NCI-H2171 (cell line): Measurements from ENCODE around the gene ATP5F1A.

Experiments
- DNase-seq: peaks from one replicate; lab custom pipeline; 2025; lab: John Stamatoyannopoulos, UW

ATP5F1A gene

DNA sequence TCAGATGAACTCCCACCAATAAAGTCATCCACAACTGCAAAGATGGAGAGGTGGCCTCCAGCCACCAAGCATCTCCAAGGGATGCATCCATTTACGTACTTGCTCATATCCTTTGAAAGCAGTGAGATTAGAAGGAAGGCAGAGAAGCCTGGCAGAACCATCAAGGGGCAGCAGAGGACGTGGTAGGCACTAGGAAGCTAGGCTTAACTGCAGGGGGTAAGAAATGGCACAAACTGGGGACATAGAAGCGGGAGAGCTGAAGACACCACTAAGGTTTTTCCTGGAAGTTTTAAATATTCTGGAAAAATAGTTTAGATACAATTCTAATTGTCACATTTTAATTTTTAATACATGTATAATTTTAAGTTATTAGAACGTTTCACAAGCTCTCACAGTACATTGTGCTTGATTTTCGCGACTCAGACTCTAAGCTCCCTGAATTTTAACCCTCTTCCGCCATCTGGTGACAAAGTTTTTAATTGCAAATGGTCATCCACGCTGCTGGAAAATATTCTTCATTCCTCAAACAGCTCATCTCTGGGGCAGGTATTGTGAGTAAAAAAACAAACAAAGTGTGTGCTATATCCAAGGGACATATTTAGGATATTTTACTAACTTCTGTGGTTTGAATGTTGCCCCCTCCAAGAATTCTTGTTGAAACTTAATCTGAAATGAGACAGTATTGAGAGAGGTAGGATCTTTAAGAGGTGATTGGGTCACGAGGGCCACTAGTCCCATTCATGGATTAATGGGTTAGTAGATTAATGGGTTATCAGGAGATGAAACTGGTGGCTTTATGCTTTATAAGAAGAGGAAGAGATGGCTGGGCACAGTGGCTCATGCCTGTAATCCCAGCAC, 24.4 kb downstream of the ATP5F1A start:
- peak; percentile 49 for DNase-seq

DNA sequence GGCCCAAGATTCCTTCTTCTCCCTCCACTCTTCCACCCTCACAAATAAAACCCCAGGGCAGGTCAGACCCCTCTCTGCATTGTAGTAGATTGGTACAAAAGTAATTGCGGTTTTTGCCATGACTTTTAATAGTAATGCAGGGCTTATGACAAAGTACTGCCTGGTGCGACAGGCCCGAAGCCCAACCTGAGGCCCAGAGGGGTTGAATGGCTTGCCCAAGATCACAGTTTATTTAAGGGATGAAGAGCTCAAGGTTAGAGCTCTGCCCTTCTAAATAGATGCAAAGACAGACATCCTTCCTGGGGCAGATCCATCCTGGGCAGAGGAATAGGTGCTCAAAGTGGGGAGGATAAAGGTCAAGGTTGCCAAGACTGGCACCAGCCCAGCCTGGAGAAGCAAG, 25.1 kb downstream of the ATP5F1A start:
- no peak for DNase-seq

GRCh38 chr18:46072376-46072867, 25.7 kb downstream of the ATP5F1A start:
- no peak for DNase-seq

DNA sequence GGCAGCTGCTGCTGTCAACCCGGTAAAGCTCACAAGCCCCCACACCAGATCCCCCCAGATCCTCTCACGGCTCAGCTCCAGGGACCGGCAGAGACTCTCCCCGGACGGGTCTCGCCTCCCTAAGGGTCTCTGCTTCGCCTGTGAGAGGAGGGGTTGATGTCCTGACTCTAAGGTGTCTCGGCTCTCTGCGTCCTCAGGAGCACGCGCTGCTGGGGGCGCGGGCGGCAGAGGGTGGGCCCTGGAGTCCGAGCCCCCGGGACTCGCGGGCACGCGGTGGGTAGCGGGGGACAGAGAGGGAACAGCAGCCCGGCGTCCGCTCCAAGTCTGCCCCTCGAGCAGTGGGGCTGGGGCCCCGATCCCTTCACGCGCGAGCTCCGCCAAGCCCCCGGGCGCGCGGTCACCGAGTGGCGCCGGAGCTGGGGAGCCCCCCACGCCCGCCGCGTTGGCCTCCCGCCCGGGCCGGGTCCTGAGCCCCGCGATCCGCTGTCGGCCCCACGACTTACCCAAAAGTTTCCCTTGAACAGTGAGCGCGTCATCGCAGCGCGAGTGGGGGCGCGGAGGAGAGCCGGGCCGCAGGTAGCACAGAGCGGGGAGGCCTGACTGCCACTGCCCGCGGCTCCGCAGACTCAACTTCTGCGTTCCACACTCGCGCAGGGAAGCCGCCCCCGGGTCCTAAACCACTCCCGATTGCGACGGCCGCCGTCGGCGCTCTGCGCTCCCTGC, 26.3 kb downstream of the ATP5F1A start, which contains the start of gene PSTPIP2:
PSTPIP2 (minus strand) TSS at position 608 of the 723 bp plus-strand sequence; CDS start at position 536, 72 bp downstream.
- DNase-seq = peak; percentile 27

DNA sequence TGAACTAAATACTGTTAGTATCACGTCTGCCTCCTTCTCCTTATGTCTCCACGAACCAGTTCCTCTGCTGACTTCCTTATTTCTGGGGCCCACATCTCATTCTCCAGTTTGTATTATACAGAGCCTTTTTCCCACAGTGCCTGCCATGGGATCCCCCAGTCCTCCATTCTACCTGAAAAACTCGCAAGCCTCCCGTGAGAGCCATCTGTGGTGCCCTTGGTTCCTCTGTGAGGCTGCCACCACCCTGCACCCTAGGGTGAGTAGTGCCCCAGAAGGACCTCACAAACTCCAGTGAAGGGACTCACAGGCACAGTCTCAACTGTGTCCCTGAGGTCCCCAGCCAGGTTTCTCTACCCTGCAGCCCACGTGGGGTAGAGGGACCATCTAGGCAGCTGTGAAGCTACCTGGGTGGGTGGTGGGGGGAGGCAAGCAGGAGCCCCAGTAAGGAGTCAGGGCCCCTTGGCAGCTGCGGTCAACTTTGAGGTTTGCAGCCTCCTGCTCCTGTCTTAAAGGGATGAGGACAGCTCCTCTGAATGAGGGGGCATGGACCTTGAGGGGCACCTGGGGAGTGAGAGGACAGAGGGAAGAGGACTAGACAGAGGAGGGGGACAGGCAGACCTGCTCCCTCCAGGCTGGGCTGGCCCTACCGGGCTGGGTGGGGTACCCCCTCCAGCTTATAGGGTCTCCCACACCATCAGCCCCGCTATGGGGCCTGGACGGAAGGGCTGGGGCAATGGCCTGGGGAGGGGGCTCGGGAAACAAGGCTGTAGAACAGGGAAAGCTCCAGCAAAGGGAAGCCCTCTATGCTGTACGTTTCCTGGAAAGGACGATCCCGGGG, 27.1 kb downstream of the ATP5F1A start:
- DNase-seq = no peak

DNA sequence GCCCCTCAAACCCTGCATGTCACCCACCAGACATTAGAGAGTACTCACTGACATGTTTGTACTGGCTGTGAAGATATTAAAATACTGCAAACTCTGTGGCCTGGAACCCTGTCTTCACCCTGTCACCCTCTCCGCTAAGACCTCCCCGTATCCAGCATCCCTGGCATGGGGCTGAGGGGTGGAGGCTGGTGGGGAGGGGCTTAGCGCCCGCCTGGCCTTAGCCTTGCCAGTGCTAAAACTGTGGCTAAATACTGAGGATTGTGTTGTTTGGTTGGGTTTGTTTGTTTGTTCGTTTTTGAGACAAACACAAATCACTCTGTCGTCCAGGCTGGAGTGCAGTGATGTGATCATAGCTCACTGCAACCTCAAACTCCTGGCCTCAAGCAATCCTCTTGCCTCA, 27.9 kb downstream of the ATP5F1A start:
- no peak for DNase-seq

GRCh38 chr18:46069524-46069923, 28.6 kb downstream of the ATP5F1A start:
- DNase-seq = no peak

DNA sequence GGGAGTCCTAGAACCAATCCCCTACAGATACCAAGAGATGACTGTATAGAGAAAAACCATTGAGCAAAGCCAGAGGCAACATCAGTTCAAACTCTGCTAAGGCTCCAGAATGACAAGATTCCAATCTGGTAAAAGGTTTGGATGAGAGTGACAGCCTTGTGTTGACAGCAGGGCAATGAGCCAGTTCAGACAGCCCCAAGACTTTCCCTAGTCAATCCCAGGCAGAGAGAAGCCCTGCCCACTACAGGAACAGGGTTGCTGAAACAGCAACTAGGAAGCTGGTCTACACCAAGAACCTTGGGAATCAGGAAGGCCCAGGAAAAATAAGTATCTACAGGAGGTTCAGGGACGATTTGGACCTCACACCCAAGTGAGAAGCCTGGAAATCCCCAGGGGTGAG, 29.3 kb downstream of the ATP5F1A start:
- no peak for DNase-seq

GRCh38 chr18:46067438-46068007, 30.6 kb downstream of the ATP5F1A start:
- DNase-seq = no peak

- DNase-seq = no peak
These were observed 35.3 kb downstream of the ATP5F1A start for GRCh38 chr18:46062781-46063180.

DNA sequence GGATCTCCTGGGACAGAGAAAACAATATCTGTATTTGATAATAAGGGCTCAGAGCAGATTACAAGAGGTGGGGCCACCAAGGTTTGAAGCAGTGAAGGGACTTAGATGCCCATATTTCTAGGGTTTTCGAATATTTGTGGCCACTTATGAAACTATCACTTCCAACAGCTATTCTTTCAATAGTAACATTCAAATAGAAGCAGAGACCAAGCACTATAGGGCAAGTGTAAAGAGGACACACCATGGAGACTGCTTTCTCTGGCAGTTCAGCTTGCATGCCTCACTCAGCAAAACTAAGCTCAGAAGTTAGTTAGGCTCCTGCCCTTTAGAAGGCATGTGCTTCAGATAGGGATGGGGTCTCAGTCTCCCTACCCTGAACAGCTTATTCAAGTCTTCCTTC, 36.3 kb downstream of the ATP5F1A start:
- no peak for DNase-seq

GRCh38 chr18:46061387-46061786, 36.7 kb downstream of the ATP5F1A start:
- DNase-seq = no peak

DNA sequence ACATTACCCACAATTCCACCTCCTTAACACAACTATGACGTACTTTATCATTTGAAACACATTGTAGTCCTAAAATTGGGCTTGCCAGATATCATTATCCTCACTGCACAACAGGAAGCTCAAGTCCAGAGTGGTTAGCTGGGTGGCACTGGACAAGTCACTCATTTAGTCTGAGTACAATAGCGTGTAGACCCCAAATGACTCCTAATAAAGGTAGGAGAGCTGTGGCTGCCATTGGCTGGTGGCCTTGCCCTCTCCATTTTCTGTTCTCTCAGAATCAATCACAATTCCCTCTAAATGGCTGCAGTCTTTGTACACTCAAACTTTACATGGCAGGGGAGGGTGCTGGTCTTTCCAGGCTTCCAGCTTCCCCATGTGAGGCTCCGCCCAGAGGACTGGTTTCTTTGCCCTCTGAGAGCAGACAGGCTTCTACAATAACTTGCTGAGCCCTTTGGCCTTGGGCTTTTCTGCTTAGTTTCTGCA, 37.7 kb downstream of the ATP5F1A start:
- no peak for DNase-seq

GRCh38 chr18:46055838-46056230, 42.3 kb downstream of the ATP5F1A start:
- no peak for DNase-seq

- no peak for DNase-seq
These were observed 42.9 kb downstream of the ATP5F1A start for GRCh38 chr18:46054956-46055837.

GRCh38 chr18:46053368-46054095, 44.6 kb downstream of the ATP5F1A start:
- no peak for DNase-seq

DNA sequence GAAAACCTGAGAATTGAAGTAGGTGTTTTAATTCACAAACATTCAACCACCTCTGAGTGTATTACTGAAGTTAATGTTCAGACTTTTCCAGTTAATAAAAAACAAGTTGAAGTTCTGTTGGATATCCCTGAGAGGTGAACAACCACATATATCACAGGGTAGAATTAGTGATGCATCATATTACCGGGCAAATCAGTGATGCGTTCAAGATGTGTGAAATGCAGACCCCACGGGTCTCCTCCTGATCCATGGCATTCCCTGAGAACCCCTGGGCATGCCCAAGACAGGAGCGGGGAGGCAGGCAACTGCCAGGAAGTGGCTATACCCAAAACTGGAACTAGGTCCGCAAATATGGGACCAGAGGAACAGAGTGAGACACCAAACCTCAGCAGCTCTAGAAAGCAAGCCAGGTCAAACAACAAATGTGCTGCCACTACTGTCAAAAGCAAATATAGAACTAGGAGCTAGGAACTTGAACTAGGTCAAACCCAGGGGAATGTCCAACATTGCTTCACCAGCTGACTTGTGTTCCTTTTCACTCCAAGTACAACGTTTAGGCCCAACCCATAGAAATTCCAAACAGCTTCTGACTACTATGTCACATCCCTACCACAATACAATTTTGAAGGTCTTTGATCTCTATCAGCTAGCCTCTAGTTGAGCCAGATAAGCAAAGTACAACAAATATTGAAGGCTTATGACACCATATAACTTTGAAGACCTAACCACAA, 46.2 kb downstream of the ATP5F1A start:
- DNase-seq = no peak

- no peak for DNase-seq
These were observed 47.8 kb downstream of the ATP5F1A start for GRCh38 chr18:46050268-46050667.

DNA sequence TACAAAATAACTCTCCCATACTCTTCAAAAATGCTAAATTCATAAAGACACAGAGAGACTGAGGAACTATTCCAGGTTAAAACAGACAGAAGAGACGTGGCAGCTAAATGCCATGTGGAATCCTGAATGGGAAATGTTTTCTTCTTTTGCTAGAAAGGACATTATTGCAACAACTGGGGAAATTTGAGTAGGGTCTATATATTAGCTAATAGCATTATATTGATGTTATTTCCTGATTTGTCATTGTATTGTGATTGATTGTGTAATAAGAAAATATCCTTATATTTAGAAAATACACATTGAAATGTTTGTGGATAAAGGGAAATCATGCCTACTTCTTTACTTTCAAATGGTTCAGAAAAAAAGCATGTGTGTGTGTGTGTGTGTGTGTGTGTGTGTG, 49.5 kb downstream of the ATP5F1A start:
- no peak for DNase-seq
